ENCODE measurements around the gene EPS8L2. TPM values are rescaled to one million over a fixed set of nuclear protein-coding genes. Genes with fewer than 3 reads are reported as not detected.
A peak's percentile ranks its signal among the peaks of the same experiment; 100 is the strongest.

EPS8L2 gene
- total and polyA plus RNA-seq, 9 of the 15 experiments (the other 6 are each of a cell fraction or from before 2014, with no cell fraction given), result 0.75 to 17.0 (median 3.7) TPM

DNA sequence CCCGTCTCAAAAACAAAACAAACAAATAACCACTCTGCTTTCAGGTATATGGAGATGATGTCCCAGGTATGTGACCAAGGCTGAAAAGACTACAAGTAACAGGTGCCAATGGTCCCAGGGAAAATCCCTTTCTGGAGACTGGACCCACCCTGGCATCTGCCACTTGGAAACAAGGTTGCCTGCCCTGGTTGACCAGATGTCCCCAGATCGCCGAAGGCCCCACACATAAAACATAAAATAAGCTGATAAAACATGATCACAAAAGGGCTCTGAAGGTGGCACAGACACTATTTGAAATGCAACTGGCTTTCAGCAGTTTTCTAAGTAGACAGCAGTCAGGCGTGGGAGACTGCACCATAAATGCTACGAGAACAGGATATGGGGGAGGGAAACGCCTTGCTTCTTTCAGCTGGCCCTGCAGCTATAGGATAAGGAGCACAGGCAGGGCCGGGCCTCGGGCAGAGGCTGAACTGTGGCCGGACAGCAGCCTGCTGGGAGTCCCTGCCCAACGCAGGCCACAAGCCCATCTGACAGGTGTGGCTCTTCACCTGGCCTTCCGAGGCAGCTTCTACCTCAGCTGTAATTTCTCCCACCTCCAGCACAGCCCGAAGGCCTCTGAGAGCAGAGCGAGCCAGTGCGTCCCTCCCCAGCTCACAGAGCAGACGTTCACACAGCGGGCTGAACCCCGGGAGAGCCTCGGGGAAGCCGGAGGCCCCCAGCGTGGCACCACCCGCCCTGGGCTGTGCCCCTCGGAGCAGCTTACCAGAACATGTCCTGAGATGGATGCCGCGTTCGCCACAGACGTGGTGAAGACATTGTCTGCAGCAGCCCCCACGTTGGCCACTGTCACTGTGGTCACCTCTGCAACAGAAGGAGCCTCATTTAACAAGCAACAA lies 15.0 kb upstream of the EPS8L2 start (continued):
- TF ChIP-seq, protein P1, sequence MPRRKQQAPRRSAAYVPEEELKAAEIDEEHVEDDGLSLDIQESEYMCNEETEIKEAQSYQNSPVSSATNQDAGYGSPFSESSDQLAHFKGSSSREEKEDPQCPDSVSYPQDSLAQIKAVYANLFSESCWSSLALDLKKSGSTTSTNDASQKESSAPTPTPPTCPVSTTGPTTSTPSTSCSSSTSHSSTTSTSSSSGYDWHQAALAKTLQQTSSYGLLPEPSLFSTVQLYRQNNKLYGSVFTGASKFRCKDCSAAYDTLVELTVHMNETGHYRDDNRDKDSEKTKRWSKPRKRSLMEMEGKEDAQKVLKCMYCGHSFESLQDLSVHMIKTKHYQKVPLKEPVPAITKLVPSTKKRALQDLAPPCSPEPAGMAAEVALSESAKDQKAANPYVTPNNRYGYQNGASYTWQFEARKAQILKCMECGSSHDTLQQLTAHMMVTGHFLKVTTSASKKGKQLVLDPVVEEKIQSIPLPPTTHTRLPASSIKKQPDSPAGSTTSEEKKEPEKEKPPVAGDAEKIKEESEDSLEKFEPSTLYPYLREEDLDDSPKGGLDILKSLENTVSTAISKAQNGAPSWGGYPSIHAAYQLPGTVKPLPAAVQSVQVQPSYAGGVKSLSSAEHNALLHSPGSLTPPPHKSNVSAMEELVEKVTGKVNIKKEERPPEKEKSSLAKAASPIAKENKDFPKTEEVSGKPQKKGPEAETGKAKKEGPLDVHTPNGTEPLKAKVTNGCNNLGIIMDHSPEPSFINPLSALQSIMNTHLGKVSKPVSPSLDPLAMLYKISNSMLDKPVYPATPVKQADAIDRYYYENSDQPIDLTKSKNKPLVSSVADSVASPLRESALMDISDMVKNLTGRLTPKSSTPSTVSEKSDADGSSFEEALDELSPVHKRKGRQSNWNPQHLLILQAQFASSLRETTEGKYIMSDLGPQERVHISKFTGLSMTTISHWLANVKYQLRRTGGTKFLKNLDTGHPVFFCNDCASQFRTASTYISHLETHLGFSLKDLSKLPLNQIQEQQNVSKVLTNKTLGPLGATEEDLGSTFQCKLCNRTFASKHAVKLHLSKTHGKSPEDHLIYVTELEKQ (CRISPR knock-in tag; IDR thresholded peaks at IDR 0.05), result no peak
- TF ChIP-seq TEAD4 (IDR thresholded peaks at IDR 0.05; ENCODE audit: low read length) (peak; percentile 69), TEAD4 (CRISPR knock-in tag; IDR thresholded peaks at IDR 0.05; ENCODE audit: borderline replicate concordance) (no peak), HDAC2 (IDR thresholded peaks at IDR 0.05) (no peak), CREB1 (IDR thresholded peaks at IDR 0.05) (no peak), CREB1 (CRISPR knock-in tag; IDR thresholded peaks at IDR 0.05) (no peak), ZNF3 (CRISPR knock-in tag; IDR thresholded peaks at IDR 0.05) (no peak), XRCC4 (IDR thresholded peaks at IDR 0.05; ENCODE audit: extremely low read depth, insufficient read depth, insufficient read length) (no peak), ZFX (CRISPR knock-in tag; IDR thresholded peaks at IDR 0.05) (no peak; the same call in none of the 2 replicates), POLR2AphosphoS5 (IDR thresholded peaks at IDR 0.05; ENCODE audit: control insufficient read depth, insufficient read depth, low read depth, low read length) (peak; percentile 66), DDX20 (tag; IDR thresholded peaks at IDR 0.05; ENCODE audit: low read depth) (no peak), JUNB (CRISPR knock-in tag; conservative IDR thresholded peaks at IDR 0.05) (no peak), MIER1 (IDR thresholded peaks at IDR 0.05; ENCODE audit: low read depth) (no peak), CBFA2T2 (conservative IDR thresholded peaks at IDR 0.05) (peak; percentile 79), MTA2 (IDR thresholded peaks at IDR 0.05; ENCODE audit: low read depth) (peak; percentile 37; the same call in 1 of the 2 replicates), SETDB1 (IDR thresholded peaks at IDR 0.05; ENCODE audit: low read length) (no peak), ELF1 (tag; IDR thresholded peaks at IDR 0.05) (no peak), RBBP5 (IDR thresholded peaks at IDR 0.05; ENCODE audit: borderline replicate concordance, insufficient read depth, low read length, poor library complexity, severe bottlenecking) (peak; percentile 57), ZSCAN32 (CRISPR knock-in tag; IDR thresholded peaks at IDR 0.05) (no peak), FOXJ3 (CRISPR knock-in tag; IDR thresholded peaks at IDR 0.05) (no peak), ZFP30 (CRISPR knock-in tag; IDR thresholded peaks at IDR 0.05; ENCODE audit: borderline replicate concordance) (no peak), PHF8 (IDR thresholded peaks at IDR 0.05; ENCODE audit: borderline replicate concordance, low read length) (no peak), FOXK1 (CRISPR knock-in tag; IDR thresholded peaks at IDR 0.05; ENCODE audit: borderline replicate concordance) (no peak), BDP1 (IDR thresholded peaks at IDR 0.05; ENCODE audit: insufficient read depth, insufficient read length) (no peak)
- TF ChIP-seq, protein P2, sequence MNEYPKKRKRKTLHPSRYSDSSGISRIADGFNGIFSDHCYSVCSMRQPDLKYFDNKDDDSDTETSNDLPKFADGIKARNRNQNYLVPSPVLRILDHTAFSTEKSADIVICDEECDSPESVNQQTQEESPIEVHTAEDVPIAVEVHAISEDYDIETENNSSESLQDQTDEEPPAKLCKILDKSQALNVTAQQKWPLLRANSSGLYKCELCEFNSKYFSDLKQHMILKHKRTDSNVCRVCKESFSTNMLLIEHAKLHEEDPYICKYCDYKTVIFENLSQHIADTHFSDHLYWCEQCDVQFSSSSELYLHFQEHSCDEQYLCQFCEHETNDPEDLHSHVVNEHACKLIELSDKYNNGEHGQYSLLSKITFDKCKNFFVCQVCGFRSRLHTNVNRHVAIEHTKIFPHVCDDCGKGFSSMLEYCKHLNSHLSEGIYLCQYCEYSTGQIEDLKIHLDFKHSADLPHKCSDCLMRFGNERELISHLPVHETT (CRISPR knock-in tag; conservative IDR thresholded peaks at IDR 0.05 in 1 of 2, IDR thresholded peaks at IDR 0.05 in 1 of 2), result 0 out of 4 replicates have a peak, but pooled peaks of 1 of the 2 experiments have one; percentile 36
